Effector memory CD8-positive, alpha-beta T cell (primary cell): ENCODE data around the gene SND1.

Experiments used
- ATAC-seq: fragments of 150-1000 bp; cut with Tn5 transposase; replicated peaks from 2 replicates; pipeline ENCODE4 v1.10.0; 2021; ENCODE audit warnings: mild to moderate bottlenecking, moderate library complexity
- DNase-seq, 3 experiments: peaks; one replicate each; pipeline ENCODE4 v3.0.0; 2021
- H3K27ac Mint-ChIP-seq, 2 donors: one replicate each; pipeline ENCODE4 v1.8.0; 2022; ENCODE audit warnings: mild to moderate bottlenecking in 2 of 2, mixed read lengths in 2 of 2, moderate library complexity in 2 of 2
- H3K27me3 Mint-ChIP-seq, 2 donors: one replicate each; pipeline ENCODE4 v1.8.0; 2022; ENCODE audit warnings: mixed read lengths in 2 of 2
- H3K36me3 Mint-ChIP-seq: one replicate; pipeline ENCODE4 v1.8.0; 2022; ENCODE audit warnings: mild to moderate bottlenecking, moderate library complexity, mixed read lengths; ENCODE audit not compliant: insufficient read depth
- H3K4me1 Mint-ChIP-seq, 2 donors: one replicate each; pipeline ENCODE4 v1.8.0; 2022; ENCODE audit warnings: low read depth in 2 of 2, mixed read lengths in 2 of 2
- H3K4me3 Mint-ChIP-seq, 2 donors: one replicate each; pipeline ENCODE4 v1.8.0; 2022; ENCODE audit warnings: mild to moderate bottlenecking in 2 of 2, mixed read lengths in 2 of 2, moderate library complexity in 2 of 2
- H3K9me3 Mint-ChIP-seq, 2 donors: one replicate each; pipeline ENCODE4 v1.8.0; 2022; ENCODE audit warnings: mixed read lengths in 2 of 2

The SND1 gene

DNA sequence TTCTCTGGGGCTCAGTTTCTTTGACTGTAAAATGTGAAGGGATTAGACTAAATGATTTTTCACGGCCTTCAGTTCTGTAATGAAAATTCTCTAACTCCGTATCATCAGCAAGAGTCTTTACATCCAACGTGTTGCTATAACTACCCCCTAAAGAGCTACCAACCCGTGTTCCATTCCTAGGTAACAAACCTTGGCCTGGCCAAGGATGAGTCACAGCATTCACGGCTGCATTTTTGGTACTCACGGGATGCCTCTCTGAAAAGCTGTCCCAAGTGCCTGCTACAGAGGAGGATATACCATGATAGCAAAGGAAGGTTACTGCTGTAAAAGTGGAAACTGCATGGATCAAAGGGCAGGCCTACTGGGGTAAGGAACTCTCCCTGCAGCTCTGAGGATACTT is 373.4 kb downstream of the SND1 start:
- Mint-ChIP-seq H3K9me3 (no peaks in the 10 kb centered on the region), H3K27ac (no peak overlapping the region), H3K36me3 (peaks cover 5% of the 10 kb centered on the region), H3K27me3 (peaks cover 0 to 4% of the 10 kb centered on the region in 2 donors), H3K4me3 (no peak overlapping the region), H3K4me1 (peaks cover 15 to 31% of the 10 kb centered on the region in 2 donors)
- DNase-seq (no peak), ATAC-seq (no peak)

DNA sequence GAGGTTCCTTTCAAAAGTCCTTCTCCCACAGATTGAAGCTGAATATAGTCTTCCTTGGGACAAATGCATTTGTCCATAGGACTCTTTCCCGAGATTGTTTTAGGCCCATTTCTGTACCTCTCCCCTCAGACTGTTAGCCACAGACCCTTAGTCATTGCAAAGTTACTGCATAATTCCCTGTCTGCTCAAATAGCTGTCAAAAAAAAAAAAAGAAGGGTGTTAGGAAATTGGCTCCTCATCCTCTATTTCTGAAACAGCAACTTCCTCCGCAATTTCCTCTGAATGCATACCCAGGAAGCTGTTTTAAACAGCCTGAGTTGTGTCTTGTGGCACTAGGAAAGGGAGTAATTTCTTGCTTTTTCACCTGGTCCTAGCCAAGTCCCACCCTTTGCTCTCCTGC is 373.8 kb downstream of the SND1 start:
- DNase-seq, result no peak
- no peaks in the 10 kb centered on the region for H3K9me3 Mint-ChIP-seq
- peaks cover 0 to 6% of the 10 kb centered on the region in 2 donors for H3K27me3 Mint-ChIP-seq
- ATAC-seq, result no peak
- no peak overlapping the region for H3K4me3 Mint-ChIP-seq
- H3K36me3 Mint-ChIP-seq, result peaks cover 9% of the 10 kb centered on the region
- H3K27ac Mint-ChIP-seq, result no peak overlapping the region
- peaks cover 15 to 35% of the 10 kb centered on the region in 2 donors for H3K4me1 Mint-ChIP-seq

DNA sequence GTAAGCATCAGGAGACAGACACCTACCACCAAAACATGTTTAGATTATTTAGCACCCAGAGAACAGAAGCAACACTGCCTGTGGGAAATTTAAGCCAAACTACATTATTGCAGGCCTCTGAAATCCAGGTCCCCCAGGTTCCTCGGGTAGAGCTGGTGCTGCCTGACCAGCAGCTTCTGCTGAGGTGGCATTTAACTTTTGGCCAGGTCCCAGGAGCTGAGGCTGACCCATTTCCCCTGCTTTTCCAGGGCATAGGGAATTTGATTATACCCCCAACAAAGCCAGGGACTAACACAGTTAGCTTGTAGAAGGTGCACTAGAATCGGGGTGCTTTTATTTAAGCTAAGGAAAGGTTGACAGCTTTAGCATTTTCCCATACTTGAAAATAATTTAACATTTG is 374.6 kb downstream of the SND1 start:
- Mint-ChIP-seq H3K36me3 (peaks cover 10% of the 10 kb centered on the region), H3K4me1 (peaks cover 15 to 28% of the 10 kb centered on the region in 2 donors), H3K4me3 (no peak overlapping the region), H3K27me3 (peaks cover 0 to 6% of the 10 kb centered on the region in 2 donors), H3K9me3 (no peaks in the 10 kb centered on the region), H3K27ac (no peak overlapping the region)
- ATAC-seq (no peak), DNase-seq (no peak)

DNA sequence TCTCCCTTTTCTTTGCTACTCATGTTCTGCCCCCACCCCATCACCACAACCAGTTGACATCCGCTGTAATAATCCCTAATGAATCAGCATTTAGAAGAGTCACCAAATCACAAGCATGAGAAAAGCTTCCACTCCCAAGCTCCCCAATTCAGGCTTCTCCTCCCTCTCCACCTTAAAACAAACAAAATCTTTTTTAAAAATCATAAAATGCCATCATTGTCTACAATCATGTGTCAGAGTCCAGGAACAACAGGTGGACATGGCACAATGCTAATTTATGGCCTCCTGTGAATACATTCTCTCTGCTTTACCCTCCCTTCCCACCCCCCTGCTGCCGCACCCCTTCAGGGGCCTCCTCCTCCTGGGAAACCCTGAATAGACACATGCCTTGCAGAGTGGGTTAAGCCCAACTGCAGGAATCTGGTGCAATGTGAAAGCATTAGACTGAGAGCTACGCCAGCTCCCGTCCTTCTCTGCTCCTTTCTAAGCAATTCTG is 375.5 kb downstream of the SND1 start:
- H3K36me3 Mint-ChIP-seq, result peaks cover 14% of the 10 kb centered on the region
- no peak for DNase-seq

DNA sequence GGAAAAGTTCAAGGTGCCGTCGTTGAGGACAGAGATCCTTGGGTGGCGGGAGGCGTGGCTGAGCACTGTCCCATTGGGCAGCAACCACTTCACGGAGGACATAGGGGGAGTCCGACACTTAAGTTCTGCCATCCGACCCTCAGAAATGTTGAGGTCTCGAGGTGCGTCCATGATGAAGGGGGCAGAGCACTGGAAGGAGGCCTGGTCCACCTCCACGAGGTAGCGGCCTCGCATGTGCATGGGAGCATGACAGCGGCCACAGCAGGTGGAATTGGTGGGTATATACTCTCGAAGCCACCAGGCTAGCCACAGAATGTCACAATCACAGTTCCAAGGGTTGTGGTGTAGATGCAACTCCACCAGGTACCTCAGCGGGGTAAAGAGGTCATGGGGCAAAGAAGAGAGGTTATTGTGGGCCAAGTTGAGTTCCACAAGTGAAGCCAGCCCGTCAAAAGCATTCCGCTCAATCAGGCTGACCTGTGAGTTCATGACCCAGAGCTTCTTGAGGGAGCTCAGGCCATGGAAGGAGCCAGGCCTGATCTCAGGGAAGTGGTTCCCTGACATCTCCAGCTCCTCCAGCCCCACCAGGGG is 377.5 kb downstream of the SND1 start:
- no peaks in the 10 kb centered on the region for H3K9me3 Mint-ChIP-seq
- H3K36me3 Mint-ChIP-seq, result peaks cover 14% of the 10 kb centered on the region
- DNase-seq, result no peak
- peak overlapping the region; percentile 70 to 72 for H3K4me3 Mint-ChIP-seq
- peaks cover 0 to 6% of the 10 kb centered on the region in 2 donors for H3K27me3 Mint-ChIP-seq
- H3K27ac Mint-ChIP-seq, result no peak overlapping the region
- no peak for ATAC-seq
- peaks cover 4 to 29% of the 10 kb centered on the region in 2 donors for H3K4me1 Mint-ChIP-seq

More for the DNA sequence above, 375.5 kb downstream of the SND1 start:
- Mint-ChIP-seq H3K27me3 (peaks cover 0 to 6% of the 10 kb centered on the region in 2 donors), H3K9me3 (no peaks in the 10 kb centered on the region), H3K4me3 (no peak overlapping the region), H3K27ac (no peak overlapping the region), H3K4me1 (peaks cover 11 to 30% of the 10 kb centered on the region in 2 donors)
- ATAC-seq, result no peak

DNA sequence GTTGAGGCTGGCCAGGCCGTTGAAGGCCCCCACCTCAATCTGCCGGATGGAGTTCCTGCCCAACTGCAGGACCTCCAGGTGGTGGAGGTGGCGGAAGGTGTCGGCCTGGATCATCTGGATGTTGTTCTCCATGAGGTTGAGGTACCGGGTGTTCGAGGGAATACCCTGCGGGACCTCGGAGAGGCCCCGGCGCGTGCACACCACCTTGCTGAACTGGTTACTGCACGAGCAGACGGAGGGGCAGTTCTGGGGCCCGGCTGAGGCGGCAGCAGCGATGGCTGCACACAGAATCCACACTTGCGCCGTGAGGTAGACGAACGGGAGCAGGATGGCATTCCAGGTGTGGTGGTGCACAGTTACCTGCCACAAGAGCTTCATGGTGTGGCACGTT is 378.3 kb downstream of the SND1 start:
- ATAC-seq (no peak), DNase-seq (no peak)
- H3K27me3 Mint-ChIP-seq, result peaks cover 0 to 6% of the 10 kb centered on the region in 2 donors
- H3K9me3 Mint-ChIP-seq, result no peaks in the 10 kb centered on the region
- peaks cover 14% of the 10 kb centered on the region for H3K36me3 Mint-ChIP-seq
- H3K27ac Mint-ChIP-seq, result peak overlapping the region in 1 of 2 donors; percentile 41
- peaks cover 4 to 29% of the 10 kb centered on the region in 2 donors for H3K4me1 Mint-ChIP-seq
- peak overlapping the region; percentile 70 to 72 for H3K4me3 Mint-ChIP-seq

DNA sequence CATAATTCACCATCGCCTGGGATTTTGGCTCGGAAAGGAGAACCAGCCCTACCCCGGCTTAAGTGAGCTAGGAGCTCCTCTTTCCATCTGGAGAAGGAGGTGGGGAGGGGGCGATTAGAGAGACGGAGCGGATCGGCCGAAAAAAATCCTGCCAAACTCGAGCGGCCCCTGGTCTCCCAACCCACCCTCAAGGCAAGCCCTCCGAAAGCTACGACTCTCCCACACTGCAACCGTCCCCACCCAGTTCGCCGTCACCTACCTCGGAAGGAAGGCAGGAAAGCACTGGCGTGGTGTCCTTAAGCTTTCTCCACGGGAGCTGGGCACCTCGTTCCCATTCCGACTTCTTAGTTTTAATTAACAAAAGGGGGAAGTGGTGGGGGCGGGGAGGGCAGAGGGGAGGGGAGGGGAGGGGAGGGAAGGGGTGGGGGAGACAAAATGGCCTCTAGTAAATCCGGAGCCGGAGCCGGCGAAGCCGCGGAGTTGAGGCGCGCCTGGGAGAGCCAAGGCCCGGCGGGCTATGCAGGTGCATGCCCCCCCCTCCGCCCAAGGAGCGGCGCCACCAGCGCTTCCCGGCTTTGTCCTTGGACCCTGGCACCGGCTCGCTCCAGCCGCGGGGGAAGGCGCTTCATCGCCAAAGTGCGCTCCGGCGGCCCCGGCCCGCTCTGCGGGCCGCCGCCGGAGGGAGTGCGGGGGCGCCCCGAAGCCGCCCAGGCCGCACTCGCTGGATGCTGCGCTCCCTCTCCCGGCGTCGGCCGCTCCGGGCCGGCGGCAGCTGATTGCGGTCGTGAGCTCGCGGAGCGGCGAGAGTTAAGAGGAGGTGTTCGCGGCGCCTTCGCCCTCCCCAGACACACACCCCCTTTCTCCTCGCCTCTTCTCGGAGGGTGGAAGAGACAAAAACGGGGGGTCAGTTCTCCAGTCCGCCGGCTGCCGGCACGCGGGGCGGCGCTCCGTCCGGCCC is 378.9 kb downstream of the SND1 start, which contains the start of gene LRRC4:
TSS of gene LRRC4 (minus strand) at position 784 of the 958 bp plus-strand sequence. CDS start 797 bp downstream, outside the sequence.
- ATAC-seq, result peak; percentile 58
- Mint-ChIP-seq H3K9me3 (no peaks in the 10 kb centered on the region), H3K27me3 (peaks cover 0 to 6% of the 10 kb centered on the region in 2 donors), H3K4me3 (peak within 1 kb of the TSS; percentile 77 to 84), H3K4me1 (peaks cover 7 to 32% of the 10 kb centered on the region in 2 donors), H3K27ac (peak within 1 kb of the TSS in 1 of 2 donors; percentile 41), H3K36me3 (peaks cover 14% of the 10 kb centered on the region)
- DNase-seq, result peak in 1 of 3 experiments; percentile 13

DNA sequence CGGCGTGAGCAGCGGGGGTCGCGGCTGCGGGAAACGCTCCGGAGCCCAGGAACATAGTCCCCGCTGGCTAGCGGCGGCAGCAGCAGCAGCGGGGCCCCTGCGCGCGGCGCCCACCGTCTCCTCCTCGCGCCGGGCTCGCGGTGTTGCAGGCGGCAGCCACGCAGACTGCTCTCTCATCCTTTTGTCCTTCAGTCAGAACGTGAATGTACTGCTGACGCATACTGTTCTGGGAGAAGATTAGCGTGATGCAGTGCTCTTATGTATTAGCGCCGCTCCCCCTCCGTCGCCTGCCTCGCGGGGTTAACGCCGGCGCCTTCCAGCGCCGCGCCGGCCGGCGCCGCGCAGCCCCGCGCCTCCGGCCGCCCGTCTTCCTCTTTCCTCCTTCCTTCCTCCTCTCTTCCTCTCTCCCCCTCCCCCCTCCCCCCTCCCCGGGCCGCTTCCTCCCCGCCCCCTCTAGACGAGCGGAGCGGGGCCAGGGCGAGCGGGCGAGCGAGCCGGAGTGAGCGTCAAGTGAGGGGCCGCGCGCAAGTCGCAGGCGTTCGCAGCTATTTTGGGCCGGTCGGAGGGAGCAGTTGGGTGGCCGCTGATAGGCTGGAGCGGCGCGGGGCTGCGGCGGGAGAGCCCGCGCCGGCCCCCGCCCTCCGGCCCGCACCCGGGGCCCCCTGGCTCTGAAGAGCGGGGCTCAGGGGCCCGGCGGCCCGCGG is 380.1 kb downstream of the SND1 start:
- peaks cover 7 to 32% of the 10 kb centered on the region in 2 donors for H3K4me1 Mint-ChIP-seq
- H3K4me3 Mint-ChIP-seq, result peak overlapping the region; percentile 77 to 84
- peak; percentile 27 to 37 (median 37) for DNase-seq
- no peak overlapping the region for H3K27ac Mint-ChIP-seq
- peaks cover 0 to 6% of the 10 kb centered on the region in 2 donors for H3K27me3 Mint-ChIP-seq
- H3K9me3 Mint-ChIP-seq, result no peaks in the 10 kb centered on the region
- peak; percentile 84 for ATAC-seq
- peaks cover 14% of the 10 kb centered on the region for H3K36me3 Mint-ChIP-seq

DNA sequence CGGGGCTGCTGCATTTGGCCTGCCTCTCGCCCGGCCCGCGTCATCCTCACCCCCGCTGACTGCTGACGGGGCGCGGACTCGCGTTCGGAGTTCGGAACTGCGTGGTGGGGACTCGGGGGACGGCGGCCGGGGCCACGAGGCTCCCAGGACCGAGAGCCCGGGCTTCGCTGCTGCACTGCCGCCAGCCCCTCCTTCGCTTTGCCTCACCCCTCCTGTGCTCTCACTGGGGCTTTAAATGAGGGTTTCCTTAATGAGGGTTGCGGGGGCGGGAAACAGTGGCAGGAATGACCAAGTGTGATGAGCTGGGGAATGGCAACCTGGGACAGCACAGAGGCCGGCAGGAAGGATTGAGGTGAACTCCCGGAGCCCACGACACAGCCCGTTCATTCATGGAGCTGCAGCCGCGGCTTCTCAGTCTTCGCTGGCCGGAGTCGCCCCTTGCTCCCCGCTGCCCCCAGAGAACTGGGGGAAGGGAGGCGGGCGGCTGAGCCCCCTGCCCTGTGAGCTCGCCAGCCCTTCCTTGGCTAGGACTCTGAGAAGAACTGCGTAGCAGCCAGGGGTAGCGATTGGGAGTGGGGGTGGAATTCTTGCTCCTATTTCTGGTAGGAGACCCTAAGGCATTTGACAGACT is 380.7 kb downstream of the SND1 start:
- ATAC-seq (peak; percentile 21), DNase-seq (no peak)
- peak overlapping the region; percentile 52 to 77 for H3K4me3 Mint-ChIP-seq
- H3K9me3 Mint-ChIP-seq, result no peaks in the 10 kb centered on the region
- peaks cover 0 to 6% of the 10 kb centered on the region in 2 donors for H3K27me3 Mint-ChIP-seq
- peaks cover 14% of the 10 kb centered on the region for H3K36me3 Mint-ChIP-seq
- H3K4me1 Mint-ChIP-seq, result peaks cover 3 to 30% of the 10 kb centered on the region in 2 donors
- H3K27ac Mint-ChIP-seq, result no peak overlapping the region

DNA sequence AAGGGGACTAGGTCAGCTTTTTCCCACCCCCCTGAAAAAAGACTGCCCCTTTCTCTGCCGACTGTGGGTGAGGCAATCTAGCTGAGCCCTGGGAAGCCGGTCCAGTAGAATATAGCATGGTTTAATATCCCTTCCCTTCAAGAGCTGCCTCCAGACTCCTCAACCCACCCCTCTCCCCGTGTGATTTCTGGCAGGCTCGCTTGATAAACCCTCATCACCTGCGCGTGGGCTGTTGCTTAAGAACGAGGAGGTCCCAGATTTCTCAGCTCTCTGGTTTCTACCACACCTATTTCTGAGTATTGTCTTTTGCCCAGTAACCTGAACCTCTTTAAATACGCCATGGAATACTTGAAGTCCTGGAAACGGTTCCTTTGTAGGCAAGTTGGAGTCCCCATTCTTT is 381.3 kb downstream of the SND1 start:
- no peak for ATAC-seq
- Mint-ChIP-seq H3K4me1 (peaks cover 3 to 30% of the 10 kb centered on the region in 2 donors), H3K27ac (no peak overlapping the region), H3K27me3 (peaks cover 0 to 6% of the 10 kb centered on the region in 2 donors), H3K9me3 (no peaks in the 10 kb centered on the region), H3K36me3 (peaks cover 14% of the 10 kb centered on the region), H3K4me3 (peak overlapping the region; percentile 52 to 77)
- DNase-seq, result no peak

DNA sequence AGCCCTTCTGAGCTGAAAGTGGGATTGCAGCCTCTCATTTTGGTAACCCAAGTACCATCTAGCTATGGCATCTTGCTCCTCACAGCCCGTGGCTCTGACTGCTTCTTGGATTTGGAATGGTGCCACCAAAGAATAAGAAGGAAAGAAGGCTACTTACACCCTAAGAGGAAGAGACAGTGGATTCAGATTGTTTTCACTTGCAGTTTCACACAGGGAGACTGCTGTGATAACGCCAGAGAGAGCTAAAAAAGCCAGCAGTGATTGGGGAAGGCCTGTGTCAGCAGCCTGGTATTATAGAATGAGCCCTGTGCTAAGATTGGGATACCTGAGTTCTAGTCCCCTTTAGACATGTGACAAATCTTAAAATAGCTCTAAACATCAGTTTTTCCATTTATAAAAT is 382.8 kb downstream of the SND1 start:
- H3K4me3 Mint-ChIP-seq, result no peak overlapping the region
- H3K9me3 Mint-ChIP-seq, result no peaks in the 10 kb centered on the region
- no peak overlapping the region for H3K27ac Mint-ChIP-seq
- H3K4me1 Mint-ChIP-seq, result peaks cover 7 to 18% of the 10 kb centered on the region in 2 donors
- peaks cover 11% of the 10 kb centered on the region for H3K36me3 Mint-ChIP-seq
- DNase-seq (no peak), ATAC-seq (no peak)
- H3K27me3 Mint-ChIP-seq, result peaks cover 0 to 6% of the 10 kb centered on the region in 2 donors

DNA sequence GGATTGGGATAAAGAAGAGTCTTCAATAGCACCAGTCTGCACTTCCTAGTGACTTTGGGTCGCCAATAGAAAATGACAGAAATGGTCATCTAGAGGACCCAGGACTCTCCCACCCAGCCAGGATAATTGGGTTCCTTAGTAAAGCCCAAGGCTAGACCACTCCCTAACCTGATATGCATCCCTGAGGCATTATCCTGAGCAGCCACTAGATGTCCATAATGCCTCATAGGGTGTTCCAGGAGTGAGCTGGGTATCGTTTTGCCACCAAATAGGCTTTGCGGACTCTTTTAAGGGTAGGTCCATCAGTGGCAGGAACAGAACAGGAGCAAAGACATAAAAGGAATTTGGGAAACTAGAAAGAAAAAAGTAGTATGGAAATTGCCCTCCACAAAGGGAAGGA is 383.7 kb downstream of the SND1 start:
- peaks cover 5% of the 10 kb centered on the region for H3K36me3 Mint-ChIP-seq
- DNase-seq, result no peak

More for the DNA sequence above, 383.7 kb downstream of the SND1 start:
- Mint-ChIP-seq H3K27ac (no peak overlapping the region), H3K4me1 (peaks cover 7 to 12% of the 10 kb centered on the region in 2 donors), H3K4me3 (no peak overlapping the region), H3K27me3 (no peaks in the 10 kb centered on the region), H3K9me3 (no peaks in the 10 kb centered on the region)
- no peak for ATAC-seq
